Loucy (cell line): Measurements from ENCODE around the gene FGF14.

Experiments used
- H2AFZ ChIP-seq: fragments of 200-600 bp; sonication (generic); 2 replicates; pipeline ENCODE4 v1.6.0; 2016; ENCODE audit warnings: antibody characterized with exemption, mild to moderate bottlenecking, low read length, moderate library complexity
- H3F3A ChIP-seq: fragments of 200-600 bp; 2 replicates; pipeline ENCODE4 v1.6.0; 2016; ENCODE audit warnings: antibody characterized with exemption, low read depth, mild to moderate bottlenecking
- H3K27me3 ChIP-seq: fragments of 200-600 bp; sonication (generic); 2 replicates; pipeline ENCODE4 v1.6.1; 2014; ENCODE audit warnings: low read length, mild to moderate bottlenecking; ENCODE audit not compliant: insufficient read depth, poor library complexity, severe bottlenecking
- H3K36me3 ChIP-seq: fragments of 200-600 bp; sonication (generic); 2 replicates; pipeline ENCODE4 v1.6.1; 2016; ENCODE audit warnings: low read length; ENCODE audit not compliant: insufficient read depth
- H3K4me1 ChIP-seq: fragments of 200-600 bp; sonication (generic); 2 replicates; pipeline ENCODE4 v1.5.1; 2014; ENCODE audit warnings: low read length, mild to moderate bottlenecking; ENCODE audit not compliant: insufficient read depth, poor library complexity, severe bottlenecking
- H3K4me2 ChIP-seq: fragments of 200-600 bp; sonication (generic); 2 replicates; pipeline ENCODE4 v1.6.0; 2014; ENCODE audit warnings: antibody characterized with exemption, low read length, low read depth, mild to moderate bottlenecking; ENCODE audit not compliant: poor library complexity, severe bottlenecking
- H3K4me3 ChIP-seq: fragments of 200-600 bp; sonication (generic); 2 replicates; pipeline ENCODE4 v1.5.1; 2014; ENCODE audit warnings: low read length, mild to moderate bottlenecking, mixed read lengths; ENCODE audit not compliant: poor library complexity, severe bottlenecking
- H3K79me2 ChIP-seq: fragments of 200-600 bp; sonication (generic); 2 replicates; pipeline ENCODE4 v1.6.1; 2014; ENCODE audit warnings: low read length; ENCODE audit not compliant: insufficient read depth
- H3K9ac ChIP-seq: fragments of 200-600 bp; sonication (generic); 2 replicates; pipeline ENCODE4 v1.6.0; 2014; ENCODE audit warnings: mild to moderate bottlenecking, low read depth, low read length, moderate library complexity; ENCODE audit not compliant: poor library complexity, severe bottlenecking
- H3K9me2 ChIP-seq: fragments of 200-600 bp; sonication (generic); replicated peaks from 2 replicates; pipeline ENCODE4 v1.6.1; 2016; ENCODE audit warnings: low read depth, low read length, mixed read lengths
- H3K9me3 ChIP-seq: fragments of 200-600 bp; sonication (generic); 2 replicates; pipeline ENCODE4 v1.6.1; 2014; ENCODE audit warnings: mild to moderate bottlenecking, antibody characterized with exemption, low read length, low read depth; ENCODE audit not compliant: insufficient read depth
- H4K20me1 ChIP-seq: fragments of 200-600 bp; sonication (generic); 2 replicates; pipeline ENCODE4 v1.6.0; 2014; ENCODE audit warnings: antibody characterized with exemption, low read length, mild to moderate bottlenecking; ENCODE audit not compliant: insufficient read depth, poor library complexity, severe bottlenecking
- EZH2phosphoT487 ChIP-seq: fragments of 200-600 bp; IDR thresholded peaks from 2 replicates; pipeline ENCODE4 v1.6.1; 2018; ENCODE audit warnings: antibody characterized with exemption, mild to moderate bottlenecking, moderate library complexity, borderline replicate concordance
- TF ChIP-seq, protein P1 (sequence below): fragments of 200-600 bp; sonication (generic); conservative IDR thresholded peaks from 2 replicates; pipeline ENCODE4 v1.5.1; 2014; ENCODE audit warnings: mild to moderate bottlenecking, antibody characterized with exemption, low read length

FGF14 gene

DNA sequence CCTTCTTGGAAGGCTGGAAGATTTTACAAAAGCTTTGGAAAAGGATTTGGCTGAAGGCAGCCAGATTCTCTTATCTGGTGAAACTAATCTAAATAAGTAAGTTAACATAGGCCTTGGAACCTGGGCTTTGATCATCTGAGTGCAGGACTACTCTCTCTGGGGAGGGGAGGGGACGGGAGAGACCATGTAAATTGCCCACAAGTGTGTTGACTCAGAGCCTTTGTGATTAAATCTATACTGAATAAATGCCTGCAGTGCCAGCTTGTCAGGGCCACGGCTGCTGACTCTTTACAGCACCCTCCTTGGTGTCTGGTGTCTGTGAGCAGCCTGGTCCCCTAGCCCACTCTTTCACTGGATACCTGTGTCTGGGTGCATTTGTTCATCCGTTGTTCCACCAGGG, 698.0 kb downstream of the FGF14 start:
- H3K9me2 ChIP-seq, result no peaks in the 10 kb centered on the region
- H3K4me1 ChIP-seq, result no peaks in the 10 kb centered on the region
- H3K4me3 ChIP-seq, result no peak overlapping the region
- H3K79me2 ChIP-seq, result no peaks in the 10 kb centered on the region
- H3K27me3 ChIP-seq, result no peaks in the 10 kb centered on the region
- no peak overlapping the region for H2AFZ ChIP-seq
- H3K36me3 ChIP-seq, result no peaks in the 10 kb centered on the region
- H3F3A ChIP-seq, result no peaks in the 10 kb centered on the region
- H3K9me3 ChIP-seq, result no peaks in the 10 kb centered on the region; the same call in 1 of the 2 replicates
- H3K9ac ChIP-seq, result no peak overlapping the region
- TF ChIP-seq, protein P1, sequence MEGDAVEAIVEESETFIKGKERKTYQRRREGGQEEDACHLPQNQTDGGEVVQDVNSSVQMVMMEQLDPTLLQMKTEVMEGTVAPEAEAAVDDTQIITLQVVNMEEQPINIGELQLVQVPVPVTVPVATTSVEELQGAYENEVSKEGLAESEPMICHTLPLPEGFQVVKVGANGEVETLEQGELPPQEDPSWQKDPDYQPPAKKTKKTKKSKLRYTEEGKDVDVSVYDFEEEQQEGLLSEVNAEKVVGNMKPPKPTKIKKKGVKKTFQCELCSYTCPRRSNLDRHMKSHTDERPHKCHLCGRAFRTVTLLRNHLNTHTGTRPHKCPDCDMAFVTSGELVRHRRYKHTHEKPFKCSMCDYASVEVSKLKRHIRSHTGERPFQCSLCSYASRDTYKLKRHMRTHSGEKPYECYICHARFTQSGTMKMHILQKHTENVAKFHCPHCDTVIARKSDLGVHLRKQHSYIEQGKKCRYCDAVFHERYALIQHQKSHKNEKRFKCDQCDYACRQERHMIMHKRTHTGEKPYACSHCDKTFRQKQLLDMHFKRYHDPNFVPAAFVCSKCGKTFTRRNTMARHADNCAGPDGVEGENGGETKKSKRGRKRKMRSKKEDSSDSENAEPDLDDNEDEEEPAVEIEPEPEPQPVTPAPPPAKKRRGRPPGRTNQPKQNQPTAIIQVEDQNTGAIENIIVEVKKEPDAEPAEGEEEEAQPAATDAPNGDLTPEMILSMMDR, result no peak
- no peak for TF ChIP-seq EZH2phosphoT487
- no peak overlapping the region for H3K4me2 ChIP-seq
- no peaks in the 10 kb centered on the region for H4K20me1 ChIP-seq

DNA sequence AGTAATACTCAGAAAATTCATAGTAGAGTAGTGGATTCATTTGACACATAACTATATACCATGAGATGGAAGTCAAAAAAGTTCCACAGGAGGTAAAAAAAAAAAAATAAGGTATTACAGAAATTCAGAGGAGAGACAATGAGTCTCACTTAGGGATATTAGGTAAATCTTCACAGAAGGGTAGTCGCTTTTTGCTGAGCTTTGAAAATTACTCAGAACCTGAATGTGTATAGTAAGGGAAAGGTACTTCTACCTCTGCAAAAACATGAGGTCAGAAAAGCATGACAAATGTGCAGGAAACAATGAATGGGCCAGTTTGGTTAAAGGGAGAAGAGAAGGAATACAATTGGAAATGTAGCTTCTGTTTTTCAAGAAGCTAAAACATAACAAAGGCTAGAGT, 698.8 kb downstream of the FGF14 start:
- H2AFZ ChIP-seq, result no peak overlapping the region
- TF ChIP-seq EZH2phosphoT487, result no peak
- TF ChIP-seq, protein P1, result no peak

DNA sequence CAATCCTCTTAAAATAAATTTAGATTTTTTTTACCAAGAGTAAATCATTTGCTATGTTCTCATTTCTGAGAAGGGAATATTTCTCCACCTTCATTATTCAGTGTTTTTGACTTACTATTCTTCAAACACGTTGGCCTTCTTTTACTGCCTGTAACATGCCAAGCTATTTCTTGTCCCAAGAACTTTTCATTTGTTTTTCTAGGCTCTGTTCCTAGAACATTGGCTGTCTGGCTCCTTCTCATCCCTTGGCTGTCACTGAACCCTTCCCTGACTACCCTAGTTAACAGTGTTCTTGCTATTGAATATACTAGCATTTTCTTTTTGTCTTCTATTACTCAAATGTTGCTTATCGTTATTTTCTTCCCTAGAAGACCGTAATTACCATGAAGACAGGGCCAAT, 701.2 kb downstream of the FGF14 start:
- Histone ChIP-seq H3K9me2 (no peaks in the 10 kb centered on the region), H3K27me3 (no peaks in the 10 kb centered on the region), H3K9ac (no peak overlapping the region), H2AFZ (no peak overlapping the region), H3K9me3 (no peaks in the 10 kb centered on the region), H3K4me1 (no peaks in the 10 kb centered on the region), H4K20me1 (no peaks in the 10 kb centered on the region), H3K79me2 (no peaks in the 10 kb centered on the region), H3F3A (no peaks in the 10 kb centered on the region), H3K36me3 (no peaks in the 10 kb centered on the region), H3K4me3 (no peak overlapping the region), H3K4me2 (no peak overlapping the region)
- no peak for TF ChIP-seq EZH2phosphoT487
- TF ChIP-seq, protein P1, result no peak

More for the DNA sequence above, 698.8 kb downstream of the FGF14 start:
- Histone ChIP-seq H3K4me2 (no peak overlapping the region), H3K79me2 (no peaks in the 10 kb centered on the region), H3K9ac (no peak overlapping the region), H4K20me1 (no peaks in the 10 kb centered on the region), H3K9me2 (no peaks in the 10 kb centered on the region), H3F3A (no peaks in the 10 kb centered on the region), H3K4me3 (no peak overlapping the region), H3K4me1 (no peaks in the 10 kb centered on the region), H3K27me3 (no peaks in the 10 kb centered on the region), H3K36me3 (no peaks in the 10 kb centered on the region), H3K9me3 (no peaks in the 10 kb centered on the region)
